Measurements from ENCODE around the gene POLR3B.

DNA sequence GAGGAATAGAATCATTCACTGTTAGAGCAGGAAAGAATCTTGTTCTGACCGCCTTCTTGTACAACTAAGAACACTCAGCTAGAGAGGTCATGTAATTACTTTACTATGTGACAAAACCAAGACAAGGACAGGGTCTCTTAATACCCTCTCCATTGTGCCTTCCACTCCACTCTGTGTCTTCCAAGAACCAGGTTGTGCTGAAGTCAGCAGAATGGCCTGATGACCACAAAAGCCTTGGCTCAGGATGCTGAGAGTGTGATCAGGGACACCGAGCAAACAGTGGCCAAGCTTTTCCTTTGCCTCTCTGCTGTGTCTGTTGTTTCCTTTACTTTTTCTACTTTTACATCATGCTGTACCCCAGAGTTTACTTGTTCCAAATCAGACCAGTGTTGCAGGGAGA, 142.1 kb downstream of the POLR3B start:
- TF ChIP-seq, protein P1, sequence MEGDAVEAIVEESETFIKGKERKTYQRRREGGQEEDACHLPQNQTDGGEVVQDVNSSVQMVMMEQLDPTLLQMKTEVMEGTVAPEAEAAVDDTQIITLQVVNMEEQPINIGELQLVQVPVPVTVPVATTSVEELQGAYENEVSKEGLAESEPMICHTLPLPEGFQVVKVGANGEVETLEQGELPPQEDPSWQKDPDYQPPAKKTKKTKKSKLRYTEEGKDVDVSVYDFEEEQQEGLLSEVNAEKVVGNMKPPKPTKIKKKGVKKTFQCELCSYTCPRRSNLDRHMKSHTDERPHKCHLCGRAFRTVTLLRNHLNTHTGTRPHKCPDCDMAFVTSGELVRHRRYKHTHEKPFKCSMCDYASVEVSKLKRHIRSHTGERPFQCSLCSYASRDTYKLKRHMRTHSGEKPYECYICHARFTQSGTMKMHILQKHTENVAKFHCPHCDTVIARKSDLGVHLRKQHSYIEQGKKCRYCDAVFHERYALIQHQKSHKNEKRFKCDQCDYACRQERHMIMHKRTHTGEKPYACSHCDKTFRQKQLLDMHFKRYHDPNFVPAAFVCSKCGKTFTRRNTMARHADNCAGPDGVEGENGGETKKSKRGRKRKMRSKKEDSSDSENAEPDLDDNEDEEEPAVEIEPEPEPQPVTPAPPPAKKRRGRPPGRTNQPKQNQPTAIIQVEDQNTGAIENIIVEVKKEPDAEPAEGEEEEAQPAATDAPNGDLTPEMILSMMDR (conservative IDR thresholded peaks at IDR 0.05; ENCODE audit: low read length): no peak
- no peak for TF ChIP-seq EZH2phosphoT487 (IDR thresholded peaks at IDR 0.05; ENCODE audit: borderline replicate concordance, low read depth, low read length)

All from OCI-LY7 (cell line).